Body of pancreas (tissue), 4 donors: ENCODE measurements around the gene HPN. TPM values are rescaled to one million over a fixed set of nuclear protein-coding genes. Genes with fewer than 3 reads are reported as not detected.
"Not testable (repeated sequence)": the region's sequence is repeated elsewhere in the genome, so short reads cannot be mapped to it uniquely, and the experiment has no call there.

Experiments
- ATAC-seq: fragments of 150-250 bp; one replicate; pipeline ENCODE4 v1.9.1; 2016
- DNase-seq, 4 donors: peaks; one replicate each; pipeline ENCODE4 v3.0.0-alpha.2; 2019
- H3K27ac ChIP-seq, 4 donors: fragments of 200-600 bp; sonication (generic); 1 replicate in 3 of 4; 2 replicates in 1 of 4; pipeline versions ENCODE4 v1.5.1 to v1.6.1; 2016 to 2019; ENCODE audit warnings: mild to moderate bottlenecking in 1 of 4, mixed read lengths in 1 of 4, moderate library complexity in 1 of 4
- H3K27me3 ChIP-seq, 2 donors: fragments of 200-600 bp; sonication (generic); one replicate each; pipeline ENCODE4 v1.6.0; 2016; ENCODE audit warnings: mild to moderate bottlenecking in 1 of 2
- H3K36me3 ChIP-seq, 2 donors: fragments of 200-600 bp; sonication (generic); replicated peaks in 1 of 2; 2 replicates each; pipeline ENCODE4 v1.5.1; 2016; ENCODE audit warnings: low read depth in 2 of 2; ENCODE audit not compliant: insufficient read depth in 1 of 2
- H3K4me1 ChIP-seq: fragments of 200-600 bp; sonication (generic); one replicate; pipeline ENCODE4 v1.6.0; 2016
- H3K4me3 ChIP-seq, 2 donors: fragments of 200-600 bp; sonication (generic); 1 replicate in 1 of 2; 2 replicates in 1 of 2; pipeline ENCODE4 v1.5.1; 2016 to 2019
- H3K9me3 ChIP-seq, 3 donors: fragments of 200-600 bp; sonication (generic); 1 replicate in 2 of 3; 2 replicates in 1 of 3; pipeline ENCODE4 v1.5.1; 2016
- POLR2A ChIP-seq, 3 donors: fragments of 450-650 bp; IDR thresholded peaks; one replicate each; pipeline ENCODE4 v1.6.1; 2016; ENCODE audit warnings: antibody characterized with exemption in 3 of 3, mild to moderate bottlenecking in 2 of 3
- WGBS, 2 donors: methylation state at CpG; one replicate each; pipeline ENCODE4 v1.1.5; 2017; 5-methylcytosine and 5-hydroxymethylcytosine counted together
- intact Hi-C: fragments of 100-400 bp; cut with DNase I; formaldehyde crosslinking; loops from one replicate; pipeline ENCODE4 v1.15.1; 2023
- total RNA-seq, 2 donors: library from RNA; depleted of rRNA; stranded (reverse); fragments of >200 nt; gene quantifications; one replicate each; pipeline ENCODE4 v1.1.0, GENCODE V29; 2016
- TF ChIP-seq, protein P1 (sequence below), 7 experiments: fragments of 450-650 bp in 4 of 7; fragments of 200-600 bp in 3 of 7; sonication (generic) in 3 of 7; IDR thresholded peaks; one replicate each; pipeline ENCODE4 v1.5.1; 2016 to 2019; ENCODE audit warnings: antibody characterized with exemption in 7 of 7

Gene HPN
- total RNA-seq, 2 donors from 2014 or later, result 135 to 289 TPM

GRCh38 chr19:35099897-35100275 is 58.4 kb downstream of the HPN start:
- no peak for TF ChIP-seq POLR2A (IDR thresholded peaks at IDR 0.05)
- TF ChIP-seq, protein P1, sequence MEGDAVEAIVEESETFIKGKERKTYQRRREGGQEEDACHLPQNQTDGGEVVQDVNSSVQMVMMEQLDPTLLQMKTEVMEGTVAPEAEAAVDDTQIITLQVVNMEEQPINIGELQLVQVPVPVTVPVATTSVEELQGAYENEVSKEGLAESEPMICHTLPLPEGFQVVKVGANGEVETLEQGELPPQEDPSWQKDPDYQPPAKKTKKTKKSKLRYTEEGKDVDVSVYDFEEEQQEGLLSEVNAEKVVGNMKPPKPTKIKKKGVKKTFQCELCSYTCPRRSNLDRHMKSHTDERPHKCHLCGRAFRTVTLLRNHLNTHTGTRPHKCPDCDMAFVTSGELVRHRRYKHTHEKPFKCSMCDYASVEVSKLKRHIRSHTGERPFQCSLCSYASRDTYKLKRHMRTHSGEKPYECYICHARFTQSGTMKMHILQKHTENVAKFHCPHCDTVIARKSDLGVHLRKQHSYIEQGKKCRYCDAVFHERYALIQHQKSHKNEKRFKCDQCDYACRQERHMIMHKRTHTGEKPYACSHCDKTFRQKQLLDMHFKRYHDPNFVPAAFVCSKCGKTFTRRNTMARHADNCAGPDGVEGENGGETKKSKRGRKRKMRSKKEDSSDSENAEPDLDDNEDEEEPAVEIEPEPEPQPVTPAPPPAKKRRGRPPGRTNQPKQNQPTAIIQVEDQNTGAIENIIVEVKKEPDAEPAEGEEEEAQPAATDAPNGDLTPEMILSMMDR (IDR thresholded peaks at IDR 0.05), result no peak
- no peaks in the 10 kb centered on the region for H3K36me3 ChIP-seq
- H3K4me1 ChIP-seq, result peaks cover 12% of the 10 kb centered on the region
- H3K27ac ChIP-seq, result no peak overlapping the region
- no peaks in the 10 kb centered on the region for H3K27me3 ChIP-seq
- intact Hi-C loops, result no loop called here
- ATAC-seq (no peak), DNase-seq (no peak)
- WGBS, 2 donors, result 91 to 94% methylated on average over 9 to 13 of the region's 13 CpGs
- no peaks in the 10 kb centered on the region for H3K9me3 ChIP-seq
- no peak overlapping the region for H3K4me3 ChIP-seq

GRCh38 chr19:35100588-35101533 is 59.3 kb downstream of the HPN start:
- no peak overlapping the region for H3K4me3 ChIP-seq
- H3K27ac ChIP-seq, result no peak overlapping the region
- DNase-seq (no peak), ATAC-seq (no peak)
- no peak for TF ChIP-seq POLR2A (IDR thresholded peaks at IDR 0.05)
- TF ChIP-seq, protein P1 (IDR thresholded peaks at IDR 0.05), result no peak
- no peaks in the 10 kb centered on the region for H3K9me3 ChIP-seq
- 84 to 86% methylated on average over 10 to 16 of the region's 16 CpGs for WGBS, 2 donors
- intact Hi-C loops, result no loop called here
- H3K27me3 ChIP-seq, result no peaks in the 10 kb centered on the region
- no peaks in the 10 kb centered on the region for H3K36me3 ChIP-seq
- H3K4me1 ChIP-seq, result peaks cover 12% of the 10 kb centered on the region

DNA sequence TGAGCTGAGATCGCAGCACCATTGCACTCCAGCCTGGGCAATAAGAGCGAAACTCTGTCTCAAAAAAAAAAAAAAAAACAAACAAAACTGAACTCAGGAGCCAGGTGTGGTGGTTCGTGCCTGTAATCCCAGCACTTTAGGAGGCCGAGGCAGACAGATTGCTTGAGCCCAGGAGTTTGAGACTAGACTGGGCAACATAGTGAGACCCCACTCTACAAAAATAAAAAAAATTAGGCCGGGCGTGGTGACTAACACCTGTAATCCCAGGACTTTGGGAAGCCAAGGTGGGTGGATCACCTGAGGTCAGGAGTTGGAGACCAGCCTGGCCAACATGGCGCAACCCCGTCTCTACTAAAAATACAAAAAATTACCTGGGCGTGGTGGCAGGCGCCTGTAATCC is 60.4 kb downstream of the HPN start:
- H3K9me3 ChIP-seq, ATAC-seq, H3K27ac ChIP-seq, H3K36me3 ChIP-seq, DNase-seq, intact Hi-C loops, H3K4me3 ChIP-seq, H3K27me3 ChIP-seq: not testable (repeated sequence)
- WGBS, 2 donors, result 91% methylated on average over 10 of the region's 10 CpGs
- H3K4me1 ChIP-seq, result peaks cover 12% of the 10 kb centered on the region

DNA sequence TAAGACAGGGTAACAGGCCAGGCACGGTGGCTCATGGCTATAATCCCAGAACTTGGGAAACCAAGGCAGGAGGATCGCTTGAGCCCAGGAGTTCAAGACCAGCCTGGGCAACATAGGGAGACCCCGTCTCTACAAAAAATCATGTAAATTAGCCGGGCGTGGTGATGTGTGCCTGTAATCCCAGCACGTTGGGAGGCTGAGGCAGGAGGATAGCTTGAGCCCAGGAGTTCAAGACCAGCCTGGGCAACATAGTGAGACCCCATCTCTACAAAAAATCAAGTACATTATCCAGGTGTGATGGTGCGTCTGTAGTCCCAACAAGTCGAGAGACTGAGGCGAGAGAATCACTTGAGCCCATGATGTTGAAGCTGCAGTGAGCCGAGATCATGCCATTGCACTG is 62.1 kb downstream of the HPN start:
- H3K4me3 ChIP-seq, H3K36me3 ChIP-seq, H3K9me3 ChIP-seq, H3K27me3 ChIP-seq, intact Hi-C loops, ATAC-seq, DNase-seq, H3K27ac ChIP-seq: not testable (repeated sequence)
- peaks cover 13% of the 10 kb centered on the region for H3K4me1 ChIP-seq
- WGBS, 2 donors, result 76 to 86% methylated on average over 7 to 10 of the region's 10 CpGs

GRCh38 chr19:35104361-35104760 is 62.8 kb downstream of the HPN start:
- Histone ChIP-seq H3K27ac (no peak overlapping the region), H3K4me1 (peaks cover 7% of the 10 kb centered on the region), H3K27me3 (no peaks in the 10 kb centered on the region), H3K4me3 (no peak overlapping the region), H3K9me3 (no peaks in the 10 kb centered on the region), H3K36me3 (no peaks in the 10 kb centered on the region)
- intact Hi-C loops, result no loop called here
- ATAC-seq (no peak), DNase-seq (no peak)
- no peak for TF ChIP-seq POLR2A (IDR thresholded peaks at IDR 0.05)
- TF ChIP-seq, protein P1 (IDR thresholded peaks at IDR 0.05), result no peak
- 73 to 90% methylated on average over 1 to 11 of the region's 11 CpGs for WGBS, 2 donors

GRCh38 chr19:35105047-35105410 is 63.5 kb downstream of the HPN start:
- Histone ChIP-seq H3K27ac (no peak overlapping the region), H3K4me3 (no peak overlapping the region), H3K4me1 (peaks cover 7% of the 10 kb centered on the region), H3K36me3 (no peaks in the 10 kb centered on the region), H3K9me3 (no peaks in the 10 kb centered on the region), H3K27me3 (no peaks in the 10 kb centered on the region)
- intact Hi-C loops, result no loop called here
- 91 to 96% methylated on average over 6 of the region's 6 CpGs for WGBS, 2 donors
- ATAC-seq, result no peak
- no peak for DNase-seq
- no peak for TF ChIP-seq POLR2A (IDR thresholded peaks at IDR 0.05)
- TF ChIP-seq, protein P1 (IDR thresholded peaks at IDR 0.05), result no peak
